AG04449 (cell line): ENCODE measurements around the gene SVEP1.

Experiments
- CTCF ChIA-PET: fragments of 350-600 bp; formaldehyde crosslinking; extraction: SDS; loops from one replicate; lab custom pipeline; 2021; ENCODE audit warnings: antibody characterized with exemption; lab: Yijun Ruan, JAX
- POLR2A ChIA-PET: fragments of 400-600, 350-600 bp; formaldehyde crosslinking; extraction: SDS; loops from one replicate; lab custom pipeline; 2020; ENCODE audit warnings: antibody characterized with exemption, inconsistent platforms; lab: Yijun Ruan, JAX
- DNase-seq: peaks from one replicate; pipeline ENCODE4 v3.0.0-alpha.2; 2010; ENCODE audit warnings: low read depth, low spot score
- H3K4me3 ChIP-seq: 2 replicates; pipeline ENCODE4 v1.5.1; 2011; ENCODE audit warnings: low read depth, mild to moderate bottlenecking, control low read depth, low read length
- TF ChIP-seq, protein P1 (sequence below): IDR thresholded peaks from one replicate; pipeline ENCODE4 v1.5.1; 2011; ENCODE audit warnings: mild to moderate bottlenecking, moderate library complexity, low read length, control low read depth, inconsistent platforms; ENCODE audit not compliant: insufficient read depth; ENCODE audit errors: missing control alignments

The SVEP1 gene

DNA sequence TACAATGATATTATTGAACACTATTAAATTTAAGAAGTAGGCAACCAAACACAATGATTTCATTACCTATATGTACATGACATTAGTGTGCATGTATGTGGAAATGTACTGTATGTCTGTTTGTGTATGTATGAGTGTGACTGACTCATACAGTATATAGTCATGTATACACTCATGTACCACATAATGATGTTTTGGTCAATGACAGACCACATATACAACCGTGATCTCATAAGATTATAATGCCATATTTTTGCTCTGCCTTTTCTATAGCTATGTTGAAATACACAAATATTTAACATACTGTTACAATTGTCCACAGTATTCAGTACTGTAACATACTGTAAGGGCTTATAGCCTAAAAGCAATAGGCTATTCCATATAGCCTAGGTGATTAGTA, 19.7 kb downstream of the SVEP1 start:
- H3K4me3 ChIP-seq, result no peak overlapping the region
- DNase-seq, result no peak
- ChIA-PET POLR2A (interaction anchor here (0.6 kb wide), 1 partner anchor 357 kb away, joined by 3 read pairs; no protein-coding TSS in a partner anchor), CTCF (interaction anchor here (1.3 kb wide), 1 partner anchor 15 kb away, joined by 3 read pairs; no protein-coding TSS in a partner anchor)
- TF ChIP-seq, protein P1, sequence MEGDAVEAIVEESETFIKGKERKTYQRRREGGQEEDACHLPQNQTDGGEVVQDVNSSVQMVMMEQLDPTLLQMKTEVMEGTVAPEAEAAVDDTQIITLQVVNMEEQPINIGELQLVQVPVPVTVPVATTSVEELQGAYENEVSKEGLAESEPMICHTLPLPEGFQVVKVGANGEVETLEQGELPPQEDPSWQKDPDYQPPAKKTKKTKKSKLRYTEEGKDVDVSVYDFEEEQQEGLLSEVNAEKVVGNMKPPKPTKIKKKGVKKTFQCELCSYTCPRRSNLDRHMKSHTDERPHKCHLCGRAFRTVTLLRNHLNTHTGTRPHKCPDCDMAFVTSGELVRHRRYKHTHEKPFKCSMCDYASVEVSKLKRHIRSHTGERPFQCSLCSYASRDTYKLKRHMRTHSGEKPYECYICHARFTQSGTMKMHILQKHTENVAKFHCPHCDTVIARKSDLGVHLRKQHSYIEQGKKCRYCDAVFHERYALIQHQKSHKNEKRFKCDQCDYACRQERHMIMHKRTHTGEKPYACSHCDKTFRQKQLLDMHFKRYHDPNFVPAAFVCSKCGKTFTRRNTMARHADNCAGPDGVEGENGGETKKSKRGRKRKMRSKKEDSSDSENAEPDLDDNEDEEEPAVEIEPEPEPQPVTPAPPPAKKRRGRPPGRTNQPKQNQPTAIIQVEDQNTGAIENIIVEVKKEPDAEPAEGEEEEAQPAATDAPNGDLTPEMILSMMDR, result no peak

DNA sequence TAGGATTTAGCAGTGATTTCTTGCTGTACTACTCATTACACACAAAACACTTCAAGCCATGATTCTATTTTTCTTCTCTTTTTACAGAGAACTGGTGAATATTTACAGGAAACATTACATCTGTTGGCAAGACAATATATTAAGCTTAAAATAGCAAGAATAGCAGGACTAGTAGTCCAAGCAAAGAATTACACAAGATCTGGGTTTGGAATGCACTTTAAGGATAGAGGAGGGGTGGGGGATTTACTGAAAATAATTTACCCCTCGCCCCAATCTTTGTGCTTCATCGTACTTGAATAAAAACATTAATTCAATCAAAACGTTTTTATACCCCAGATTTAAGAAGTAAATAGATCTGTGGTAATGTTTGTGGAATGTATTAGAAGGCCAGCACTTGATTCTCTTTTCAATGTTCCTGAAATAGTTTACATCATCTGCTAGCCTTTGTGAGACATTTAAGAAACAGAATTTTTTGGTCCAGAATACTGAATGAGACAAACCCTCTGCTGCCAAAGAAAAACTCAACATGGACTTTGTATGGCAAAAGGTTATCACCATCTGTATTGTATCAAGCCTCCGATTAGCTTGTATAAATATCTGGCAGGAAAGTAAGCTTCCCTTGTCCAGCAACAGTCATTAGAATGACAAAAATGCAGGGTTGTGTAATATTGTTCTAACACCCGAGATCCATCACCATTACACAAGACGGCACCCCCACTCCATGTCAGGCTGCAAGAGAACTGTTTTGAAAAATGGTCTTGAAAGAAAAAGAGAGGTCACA, 23.8 kb downstream of the SVEP1 start:
- ChIA-PET CTCF (interaction anchor here (1.0 kb wide), 1 partner anchor 15 kb away, joined by 3 read pairs; no protein-coding TSS in a partner anchor), POLR2A (interaction anchor here (1.0 kb wide), 1 partner anchor 18 kb away, joined by 4 read pairs; no protein-coding TSS in a partner anchor)
- DNase-seq, result no peak
- TF ChIP-seq, protein P1, result no peak
- no peak overlapping the region for H3K4me3 ChIP-seq

DNA sequence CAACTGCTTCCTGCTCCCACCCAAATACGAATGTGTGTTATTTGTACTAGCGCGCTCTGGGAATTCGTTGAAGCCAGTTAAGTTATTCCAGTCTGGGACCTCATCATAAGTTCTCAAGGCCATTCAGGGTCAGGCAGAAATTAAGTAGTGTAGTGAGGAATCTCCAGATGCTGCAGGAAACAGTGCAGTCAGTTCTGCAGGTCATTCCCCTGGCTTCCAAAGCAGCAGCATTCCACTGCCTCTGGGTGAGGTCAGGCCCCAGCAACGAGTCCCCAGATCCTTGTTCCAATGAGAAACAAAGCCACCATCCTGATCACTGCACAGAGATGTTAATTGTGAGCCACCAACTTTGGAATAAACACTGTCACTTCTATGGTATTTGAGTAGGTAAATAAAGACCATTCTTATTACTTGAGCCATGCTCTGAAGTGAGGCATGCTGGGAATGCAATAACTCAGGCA, 33.1 kb downstream of the SVEP1 start:
- ChIA-PET CTCF (interaction anchor here (1.3 kb wide), 1 partner anchor 119 kb away, joined by 3 read pairs; no protein-coding TSS in a partner anchor), POLR2A (no interaction called here)
- TF ChIP-seq, protein P1, result no peak
- no peak for DNase-seq
- no peak overlapping the region for H3K4me3 ChIP-seq

DNA sequence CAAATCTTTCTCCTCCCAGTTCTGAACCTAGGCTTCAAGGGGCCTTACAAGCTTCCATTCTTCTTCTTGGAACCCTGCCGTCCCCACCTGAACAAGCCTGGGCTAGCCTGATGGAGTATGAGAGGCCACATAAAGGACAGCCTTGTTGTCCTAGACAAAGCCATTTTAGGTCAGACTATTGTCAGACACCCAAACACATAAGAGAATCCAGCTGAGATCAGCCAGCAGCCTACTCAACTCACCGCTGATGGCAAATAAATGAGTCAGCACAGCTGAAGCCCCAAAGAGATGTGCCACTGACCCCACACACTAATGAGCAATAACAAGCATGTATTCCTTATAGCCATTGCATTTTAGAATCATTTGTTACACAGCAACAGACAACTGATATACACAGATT, 33.8 kb downstream of the SVEP1 start:
- CTCF ChIA-PET, result interaction anchor here (1.3 kb wide), 1 partner anchor 118 kb away, joined by 3 read pairs; no protein-coding TSS in a partner anchor
- TF ChIP-seq, protein P1, result no peak
- H3K4me3 ChIP-seq, result no peak overlapping the region
- POLR2A ChIA-PET, result no interaction called here
- no peak for DNase-seq

DNA sequence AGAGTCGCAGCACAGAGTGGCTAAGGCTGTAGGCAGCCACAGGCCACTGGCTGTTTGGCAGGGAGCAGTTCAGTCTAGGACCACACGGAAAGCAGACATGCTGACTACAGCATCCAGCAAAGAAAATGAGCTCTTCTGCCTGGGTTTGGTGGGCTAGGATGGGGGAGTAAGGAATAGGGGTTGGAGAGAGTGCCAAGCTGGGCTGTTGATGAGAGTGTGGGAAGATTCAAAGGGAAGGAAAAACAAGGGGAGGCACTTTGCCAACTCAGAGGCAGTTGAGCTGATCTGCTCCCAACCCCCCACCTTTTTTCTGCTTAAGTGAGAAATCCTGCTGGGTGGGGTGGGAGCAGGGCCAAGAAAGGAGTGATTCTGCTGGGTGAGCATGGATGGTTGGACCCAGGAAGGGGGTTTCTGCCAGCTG, 35.9 kb downstream of the SVEP1 start:
- DNase-seq, result no peak
- TF ChIP-seq, protein P1, result no peak
- CTCF ChIA-PET, result no interaction called here
- H3K4me3 ChIP-seq, result no peak overlapping the region
- POLR2A ChIA-PET, result no interaction called here

DNA sequence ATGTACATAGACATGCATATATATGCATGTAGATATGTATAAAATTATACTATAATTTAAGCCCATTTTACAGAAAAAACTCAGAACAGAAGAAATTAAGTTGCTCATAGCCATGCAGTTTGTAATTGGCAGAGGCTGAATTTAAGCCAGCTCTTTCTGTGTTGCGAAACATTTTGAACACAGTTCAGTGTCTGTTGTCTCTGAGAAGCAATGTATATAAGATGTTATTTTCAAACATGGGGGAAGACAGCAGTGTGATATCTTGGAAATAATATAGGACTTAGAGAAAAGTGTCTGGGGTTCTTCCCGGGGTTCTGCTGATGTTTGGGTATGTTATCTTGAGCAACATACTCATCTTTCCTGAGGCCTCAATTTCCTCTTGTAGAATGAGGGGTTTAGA, 37.6 kb downstream of the SVEP1 start:
- ChIA-PET CTCF (no interaction called here), POLR2A (no interaction called here)
- TF ChIP-seq, protein P1, result no peak

More for the DNA sequence above, 37.6 kb downstream of the SVEP1 start:
- no peak overlapping the region for H3K4me3 ChIP-seq
- no peak for DNase-seq
